H1 (cell line): Measurements from ENCODE around the gene CPT2. TPM values are rescaled to one million over a fixed set of nuclear protein-coding genes. Genes with fewer than 3 reads are reported as not detected.

Experiments
- BACH1 ChIP-seq: IDR thresholded peaks from 2 replicates; pipeline ENCODE4 v1.6.1; 2012; ENCODE audit warnings: low read length, improper control_type of control experiment
- CBX8 ChIP-seq: fragments of 300-800, 300-1000 bp; sonication (generic); IDR thresholded peaks from 2 replicates; pipeline ENCODE4 v1.7.1; 2016; ENCODE audit warnings: low read depth, low read length, borderline replicate concordance
- CHD7 ChIP-seq: fragments of 300-600 bp; sonication (generic); IDR thresholded peaks from 2 replicates; pipeline ENCODE4 v1.7.1; 2012; ENCODE audit warnings: low read length, moderate library complexity, mild to moderate bottlenecking, inconsistent platforms; ENCODE audit not compliant: insufficient replicate concordance
- GABPA ChIP-seq: IDR thresholded peaks from 2 replicates; pipeline ENCODE4 v1.6.1; 2011; ENCODE audit warnings: mild to moderate bottlenecking, low read length, moderate library complexity, borderline replicate concordance; ENCODE audit not compliant: insufficient read depth
- JUND ChIP-seq: IDR thresholded peaks from 2 replicates; pipeline ENCODE4 v1.6.1; 2011; ENCODE audit warnings: mild to moderate bottlenecking, improper control_type of control experiment, low read length
- NANOG ChIP-seq: IDR thresholded peaks from 2 replicates; pipeline ENCODE4 v1.6.1; 2011; ENCODE audit warnings: low read length, low read depth, mild to moderate bottlenecking, inconsistent platforms; ENCODE audit not compliant: insufficient read depth, poor library complexity, severe bottlenecking
- POLR2AphosphoS5 ChIP-seq: IDR thresholded peaks from 2 replicates; pipeline ENCODE4 v1.6.1; 2011; ENCODE audit warnings: low read depth, low read length
- SP1 ChIP-seq: IDR thresholded peaks from 2 replicates; pipeline ENCODE4 v1.6.1; 2011; ENCODE audit warnings: low read depth, low read length
- SP2 ChIP-seq: IDR thresholded peaks from 2 replicates; pipeline ENCODE4 v1.6.1; 2012; ENCODE audit warnings: mild to moderate bottlenecking, low read length, inconsistent platforms
- TCF12 ChIP-seq: IDR thresholded peaks from 2 replicates; pipeline ENCODE4 v1.6.1; 2011; ENCODE audit warnings: low read depth, mild to moderate bottlenecking, low read length
- polyA plus RNA-seq, 7 experiments: library from polyadenylated mRNA; depleted of rRNA in 3 of 7; stranded (reverse) in 5 of 7; unstranded in 2 of 7; fragments of >200 nt in 5 of 7; fragments of 200-250 nt in 2 of 7; gene quantifications; 1 replicate in 5 of 7; 2 replicates in 1 of 7; 4 replicates in 1 of 7; pipeline versions ENCODE4 v1.2.1 to v1.2.3, GENCODE V29; 2011 to 2013; ENCODE audit warnings: missing spikeins in 2 of 7, mixed read lengths in 2 of 7
- total RNA-seq: library from RNA; stranded (reverse); fragmentation: NEBNext Ultra II Directional; extraction: Animal tissue kit (Norgen Biotek cat#: 25700); gene quantifications from 2 replicates; pipeline ENCODE4 v1.2.1, GENCODE V29; 2021

The CPT2 gene
- total and polyA plus RNA-seq, 2 of the 8 experiments (the other 6 are each of a cell fraction or from before 2014, with no cell fraction given) = 23.9 to 25.5 TPM

GRCh38 chr1:53195246-53196016, 1.2 kb upstream of the CPT2 start (continued):
- TF ChIP-seq CHD7 = no peak
- no peak for TF ChIP-seq TCF12
- TF ChIP-seq POLR2AphosphoS5 = no peak
- TF ChIP-seq BACH1 = no peak
- no peak for TF ChIP-seq GABPA
- no peak for TF ChIP-seq SP1
- no peak for TF ChIP-seq SP2
- no peak for TF ChIP-seq JUND
- no peak for TF ChIP-seq NANOG
- no peak for TF ChIP-seq CBX8
